Effector memory CD8-positive, alpha-beta T cell (primary cell): ENCODE data around the gene CAPRIN1.
"Not testable (repeated sequence)": the region's sequence is repeated elsewhere in the genome, so short reads cannot be mapped to it uniquely, and the experiment has no call there.

Source experiments
- ATAC-seq: fragments of 150-1000 bp; cut with Tn5 transposase; replicated peaks from 2 replicates; pipeline ENCODE4 v1.10.0; 2021; ENCODE audit warnings: mild to moderate bottlenecking, moderate library complexity
- DNase-seq, 3 experiments: peaks; one replicate each; pipeline ENCODE4 v3.0.0; 2021
- H3K27ac Mint-ChIP-seq, 2 donors: one replicate each; pipeline ENCODE4 v1.8.0; 2022; ENCODE audit warnings: mild to moderate bottlenecking in 2 of 2, mixed read lengths in 2 of 2, moderate library complexity in 2 of 2
- H3K27me3 Mint-ChIP-seq, 2 donors: one replicate each; pipeline ENCODE4 v1.8.0; 2022; ENCODE audit warnings: mixed read lengths in 2 of 2
- H3K36me3 Mint-ChIP-seq: one replicate; pipeline ENCODE4 v1.8.0; 2022; ENCODE audit warnings: mild to moderate bottlenecking, moderate library complexity, mixed read lengths; ENCODE audit not compliant: insufficient read depth
- H3K4me1 Mint-ChIP-seq, 2 donors: one replicate each; pipeline ENCODE4 v1.8.0; 2022; ENCODE audit warnings: low read depth in 2 of 2, mixed read lengths in 2 of 2
- H3K4me3 Mint-ChIP-seq, 2 donors: one replicate each; pipeline ENCODE4 v1.8.0; 2022; ENCODE audit warnings: mild to moderate bottlenecking in 2 of 2, mixed read lengths in 2 of 2, moderate library complexity in 2 of 2
- H3K9me3 Mint-ChIP-seq, 2 donors: one replicate each; pipeline ENCODE4 v1.8.0; 2022; ENCODE audit warnings: mixed read lengths in 2 of 2

Gene CAPRIN1

GRCh38 chr11:34055218-34056000 lies 3.9 kb downstream of the CAPRIN1 start:
- no peak for ATAC-seq
- DNase-seq = no peak
- Mint-ChIP-seq H3K4me1 (peaks cover 28 to 29% of the 10 kb centered on the region in 2 donors), H3K36me3 (peaks cover 39% of the 10 kb centered on the region), H3K4me3 (peak overlapping the region; percentile 56 to 66), H3K27ac (peak overlapping the region in 1 of 2 donors; percentile 80), H3K9me3 (no peaks in the 10 kb centered on the region), H3K27me3 (no peaks in the 10 kb centered on the region)

GRCh38 chr11:34056672-34057071 lies 5.1 kb downstream of the CAPRIN1 start:
- Mint-ChIP-seq H3K36me3 (peaks cover 45% of the 10 kb centered on the region), H3K27ac (peak overlapping the region in 1 of 2 donors; percentile 26), H3K4me1 (peaks cover 26 to 28% of the 10 kb centered on the region in 2 donors)

GRCh38 chr11:34063061-34063795 lies 11.7 kb downstream of the CAPRIN1 start:
- Mint-ChIP-seq H3K27me3 (no peaks in the 10 kb centered on the region), H3K36me3 (peaks cover 55% of the 10 kb centered on the region), H3K9me3 (no peaks in the 10 kb centered on the region), H3K4me3 (peak overlapping the region in 1 of 2 donors; percentile 39), H3K4me1 (peaks cover 42 to 61% of the 10 kb centered on the region in 2 donors), H3K27ac (peak overlapping the region; percentile 32 to 36)
- ATAC-seq = no peak
- no peak for DNase-seq

More at GRCh38 chr11:34056672-34057071, 5.1 kb downstream of the CAPRIN1 start:
- ATAC-seq (no peak), DNase-seq (no peak)
- Mint-ChIP-seq H3K27me3 (no peaks in the 10 kb centered on the region), H3K9me3 (no peaks in the 10 kb centered on the region), H3K4me3 (peak overlapping the region; percentile 33 to 37)

GRCh38 chr11:34064291-34064690 lies 12.8 kb downstream of the CAPRIN1 start:
- ATAC-seq (no peak), DNase-seq (no peak)
- H3K36me3 Mint-ChIP-seq = peaks cover 54% of the 10 kb centered on the region
- H3K9me3 Mint-ChIP-seq = no peaks in the 10 kb centered on the region
- H3K4me3 Mint-ChIP-seq = peak overlapping the region in 1 of 2 donors; percentile 48
- peak overlapping the region; percentile 52 to 69 for H3K27ac Mint-ChIP-seq
- no peaks in the 10 kb centered on the region for H3K27me3 Mint-ChIP-seq
- peaks cover 38 to 57% of the 10 kb centered on the region in 2 donors for H3K4me1 Mint-ChIP-seq

GRCh38 chr11:34065505-34066203 lies 14.1 kb downstream of the CAPRIN1 start:
- Mint-ChIP-seq H3K36me3 (peaks cover 48% of the 10 kb centered on the region), H3K4me1 (peaks cover 38 to 60% of the 10 kb centered on the region in 2 donors), H3K27me3 (no peaks in the 10 kb centered on the region), H3K4me3 (peak overlapping the region; percentile 33 to 48), H3K27ac (peak overlapping the region; percentile 65 to 69), H3K9me3 (no peaks in the 10 kb centered on the region)
- DNase-seq (peak; percentile 5 to 8 (median 7)), ATAC-seq (peak; percentile 74)

GRCh38 chr11:34066766-34067165 lies 15.2 kb downstream of the CAPRIN1 start:
- not testable (repeated sequence) for ATAC-seq, DNase-seq, H3K9me3 Mint-ChIP-seq, H3K27me3 Mint-ChIP-seq
- peaks cover 48% of the 10 kb centered on the region for H3K36me3 Mint-ChIP-seq
- peaks cover 41 to 66% of the 10 kb centered on the region in 2 donors for H3K4me1 Mint-ChIP-seq
- H3K27ac Mint-ChIP-seq = peak overlapping the region; percentile 51 to 77
- H3K4me3 Mint-ChIP-seq = peak overlapping the region; percentile 5 to 41

GRCh38 chr11:34067383-34068065 lies 16.0 kb downstream of the CAPRIN1 start:
- H3K4me3 Mint-ChIP-seq = peak overlapping the region; percentile 5 to 41
- H3K4me1 Mint-ChIP-seq = peaks cover 38 to 61% of the 10 kb centered on the region in 2 donors
- no peaks in the 10 kb centered on the region for H3K27me3 Mint-ChIP-seq
- DNase-seq = no peak
- ATAC-seq = peak; percentile 48
- no peaks in the 10 kb centered on the region for H3K9me3 Mint-ChIP-seq
- peaks cover 44% of the 10 kb centered on the region for H3K36me3 Mint-ChIP-seq
- peak overlapping the region; percentile 51 to 77 for H3K27ac Mint-ChIP-seq

- Mint-ChIP-seq H3K4me3 (peak overlapping the region; percentile 5 to 41), H3K9me3 (no peaks in the 10 kb centered on the region), H3K27ac (peak overlapping the region in 1 of 2 donors; percentile 62), H3K4me1 (peaks cover 35 to 56% of the 10 kb centered on the region in 2 donors), H3K27me3 (no peaks in the 10 kb centered on the region), H3K36me3 (peaks cover 42% of the 10 kb centered on the region)
- ATAC-seq (no peak), DNase-seq (no peak)
Observed at GRCh38 chr11:34068111-34068510, 16.6 kb downstream of the CAPRIN1 start.

GRCh38 chr11:34071306-34071705 lies 19.8 kb downstream of the CAPRIN1 start:
- H3K4me3 Mint-ChIP-seq, DNase-seq, H3K27me3 Mint-ChIP-seq, H3K9me3 Mint-ChIP-seq, ATAC-seq: not testable (repeated sequence)
- H3K4me1 Mint-ChIP-seq = peaks cover 30 to 60% of the 10 kb centered on the region in 2 donors
- H3K36me3 Mint-ChIP-seq = peaks cover 53% of the 10 kb centered on the region
- peak overlapping the region in 1 of 2 donors; percentile 57 for H3K27ac Mint-ChIP-seq

GRCh38 chr11:34072041-34072440 lies 20.5 kb downstream of the CAPRIN1 start:
- H3K9me3 Mint-ChIP-seq = no peaks in the 10 kb centered on the region
- H3K27ac Mint-ChIP-seq = peak overlapping the region in 1 of 2 donors; percentile 57
- H3K4me3 Mint-ChIP-seq = no peak overlapping the region
- H3K36me3 Mint-ChIP-seq = peaks cover 57% of the 10 kb centered on the region
- DNase-seq = no peak
- H3K27me3 Mint-ChIP-seq = no peaks in the 10 kb centered on the region
- peaks cover 26 to 56% of the 10 kb centered on the region in 2 donors for H3K4me1 Mint-ChIP-seq
- ATAC-seq = peak; percentile 17

- ATAC-seq (no peak), DNase-seq (no peak)
- no peak overlapping the region for H3K4me3 Mint-ChIP-seq
- H3K9me3 Mint-ChIP-seq = no peaks in the 10 kb centered on the region
- peaks cover 21 to 57% of the 10 kb centered on the region in 2 donors for H3K4me1 Mint-ChIP-seq
- no peak overlapping the region for H3K27ac Mint-ChIP-seq
- peaks cover 58% of the 10 kb centered on the region for H3K36me3 Mint-ChIP-seq
- no peaks in the 10 kb centered on the region for H3K27me3 Mint-ChIP-seq
Observed at GRCh38 chr11:34072832-34073231, 21.3 kb downstream of the CAPRIN1 start.

- no peaks in the 10 kb centered on the region for H3K27me3 Mint-ChIP-seq
- peaks cover 14 to 55% of the 10 kb centered on the region in 2 donors for H3K4me1 Mint-ChIP-seq
- no peak for ATAC-seq
- peaks cover 64% of the 10 kb centered on the region for H3K36me3 Mint-ChIP-seq
- peak overlapping the region; percentile 75 to 90 for H3K27ac Mint-ChIP-seq
- DNase-seq = no peak
- H3K4me3 Mint-ChIP-seq = no peak overlapping the region
- no peaks in the 10 kb centered on the region for H3K9me3 Mint-ChIP-seq
Observed at GRCh38 chr11:34074391-34074790, 22.9 kb downstream of the CAPRIN1 start.
